Sciatic nerve (tissue), 2 donors: ENCODE data around the gene ZSCAN26. TPM values are rescaled to one million over a fixed set of nuclear protein-coding genes. Genes with fewer than 3 reads are reported as not detected.
A peak's percentile ranks its signal among the peaks of the same experiment; 100 is the strongest.

Experiments used
- ATAC-seq: fragments of 200-7000 bp; cut with Tn5 transposase; one replicate; pipeline ENCODE4 v1.9.1; 2020; ENCODE audit warnings: mild to moderate bottlenecking, moderate library complexity
- DNase-seq: peaks from one replicate; pipeline ENCODE4 v3.0.0-alpha.2; 2020; ENCODE audit warnings: low spot score
- intact Hi-C: fragments of 100-400 bp; cut with DNase I; formaldehyde crosslinking; loops from one replicate; pipeline ENCODE4 v1.14.2; 2022
- total RNA-seq: library from RNA; stranded (reverse); fragmentation: NEBNext Ultra II Directional; extraction: Animal tissue kit (Norgen Biotek cat#: 25700); gene quantifications from one replicate; pipeline ENCODE4 v1.2.1, GENCODE V29; 2021
- donor health status: DM: no; HTN: no; CAD: no.
- donor health status: DM: no; HTN: no; CAD: no.

ZSCAN26 gene
- total RNA-seq: 19.3 TPM

GRCh38 chr6:28266962-28267694, at the start of gene ZSCAN26:
Gene ZSCAN26, plus strand, starts transcription at chr6:28267143. Its CDS starts 4,777 bp downstream, at chr6:28271920.
- ATAC-seq: peak; percentile 99
- peak; percentile 88 for DNase-seq
- intact Hi-C loops: no loop called here

- ATAC-seq: peak; percentile 8
- intact Hi-C loops: no loop called here
- DNase-seq: no peak
Observed at GRCh38 chr6:28217890-28218289, 49.1 kb upstream of the ZSCAN26 start.

- DNase-seq (peak; percentile 81), ATAC-seq (peak; percentile 95)
- intact Hi-C loops: no loop called here
Observed at GRCh38 chr6:28218312-28219248, 48.4 kb upstream of the ZSCAN26 start.

GRCh38 chr6:28220257-28221133, 46.4 kb upstream of the ZSCAN26 start:
- no peak for DNase-seq
- intact Hi-C loops: no loop called here
- ATAC-seq: no peak

- DNase-seq: no peak
- no peak for ATAC-seq
- intact Hi-C loops: no loop called here
Observed at GRCh38 chr6:28224131-28225055, 42.5 kb upstream of the ZSCAN26 start.

GRCh38 chr6:28225056-28225834, 41.7 kb upstream of the ZSCAN26 start, which contains the start of gene ZSCAN9:
Gene ZSCAN9, plus strand, starts transcription at chr6:28225275. Its CDS starts 1,810 bp downstream, at chr6:28227085.
- intact Hi-C loops: no loop called here
- ATAC-seq: peak; percentile 99

GRCh38 chr6:28226460-28226859, 40.5 kb upstream of the ZSCAN26 start:
- intact Hi-C loops: no loop called here
- ATAC-seq: no peak

More at GRCh38 chr6:28225056-28225834, 41.7 kb upstream of the ZSCAN26 start, which contains the start of gene ZSCAN9:
- peak; percentile 87 for DNase-seq

GRCh38 chr6:28232785-28233184, 34.2 kb upstream of the ZSCAN26 start:
- DNase-seq (no peak), ATAC-seq (no peak)
- intact Hi-C loops: loop anchor here (5.0 kb wide), 1 partner anchor 445 kb away; no protein-coding TSS in a partner anchor

More at GRCh38 chr6:28226460-28226859, 40.5 kb upstream of the ZSCAN26 start:
- no peak for DNase-seq

- intact Hi-C loops: no loop called here
- DNase-seq (no peak), ATAC-seq (no peak)
Observed at GRCh38 chr6:28235912-28236452, 31.0 kb upstream of the ZSCAN26 start.

- intact Hi-C loops: no loop called here
Observed at GRCh38 chr6:28239636-28240035, 27.3 kb upstream of the ZSCAN26 start.

GRCh38 chr6:28240471-28240870, 26.5 kb upstream of the ZSCAN26 start:
- no peak for DNase-seq
- ATAC-seq: no peak
- intact Hi-C loops: no loop called here

More at GRCh38 chr6:28239636-28240035, 27.3 kb upstream of the ZSCAN26 start:
- no peak for DNase-seq
- ATAC-seq: no peak

GRCh38 chr6:28243946-28244345, 23.0 kb upstream of the ZSCAN26 start:
- intact Hi-C loops: no loop called here
- no peak for ATAC-seq
- DNase-seq: no peak

- intact Hi-C loops: no loop called here
- DNase-seq: no peak
- no peak for ATAC-seq
Observed at GRCh38 chr6:28245206-28245941, 21.6 kb upstream of the ZSCAN26 start.

- no peak for DNase-seq
- ATAC-seq: no peak
- intact Hi-C loops: no loop called here
Observed at GRCh38 chr6:28248916-28249315, 18.0 kb upstream of the ZSCAN26 start.

GRCh38 chr6:28250747-28251146, 16.2 kb upstream of the ZSCAN26 start:
- ATAC-seq (no peak), DNase-seq (no peak)
- intact Hi-C loops: no loop called here

- intact Hi-C loops: no loop called here
- no peak for DNase-seq
Observed at GRCh38 chr6:28251661-28252008, 15.3 kb upstream of the ZSCAN26 start.

More at GRCh38 chr6:28251661-28252008, 15.3 kb upstream of the ZSCAN26 start:
- peak; percentile 37 for ATAC-seq
